ENCODE measurements around the gene METTL27. TPM values are rescaled to one million over a fixed set of nuclear protein-coding genes. Genes with fewer than 3 reads are reported as not detected.

METTL27 gene
- total and polyA plus RNA-seq, 2 of the 8 experiments (the other 6 are each of a cell fraction or from before 2014, with no cell fraction given), result 6.2 to 12.0 TPM

- H3K4me2 ChIP-seq (ENCODE audit: insufficient read depth in 1 of 2, low read depth in 2 of 2, low read length in 2 of 2), result peak overlapping the region; percentile 52 to 56
- TF ChIP-seq FOSL1 (IDR thresholded peaks at IDR 0.05; ENCODE audit: insufficient read depth, low read depth, low read length) (no peak), HDAC6 (IDR thresholded peaks at IDR 0.05; ENCODE audit: low read depth, low read length) (no peak), PHF8 (conservative IDR thresholded peaks at IDR 0.05; ENCODE audit: low read depth, low read length) (no peak), BRCA1 (IDR thresholded peaks at IDR 0.05; ENCODE audit: low read depth, low read length) (no peak), TBP (IDR thresholded peaks at IDR 0.05; ENCODE audit: low read depth, low read length) (peak; percentile 14; the same call in 1 of the 2 replicates), SUZ12 (IDR thresholded peaks at IDR 0.05; ENCODE audit: low read length) (no peak), TAF1 (IDR thresholded peaks at IDR 0.05; ENCODE audit: low read depth, low read length) (0 out of 2 replicates have a peak, but pooled peaks have one; percentile 30), TEAD4 (IDR thresholded peaks at IDR 0.05; ENCODE audit: low read depth, low read length) (no peak), SIX5 (IDR thresholded peaks at IDR 0.05; ENCODE audit: low read depth, low read length) (no peak), CBX5 (IDR thresholded peaks at IDR 0.05; ENCODE audit: low read depth, low read length) (no peak), SRF (IDR thresholded peaks at IDR 0.05; ENCODE audit: low read depth, low read length) (no peak)
Measured at GRCh38 chr7:73828107-73828803, 14.1 kb downstream of the METTL27 start.

More at GRCh38 chr7:73828107-73828803, 14.1 kb downstream of the METTL27 start:
- no peak overlapping the region; the same call in 1 of the 2 replicates for H3K27ac ChIP-seq (ENCODE audit: low read depth, low read length)
- DNase-seq (ENCODE audit: low read depth in 1 of 2, low spot score in 2 of 2), result no peak
- H2BK120ac ChIP-seq (replicated peaks; ENCODE audit: low read depth, low read length), result peak overlapping the region; percentile 8
- H3K4me1 ChIP-seq (replicated peaks in 1 of 4; ENCODE audit: control insufficient read depth in 3 of 4, insufficient read depth in 4 of 4, low read length in 3 of 4), result peaks cover 22 to 52% (median 39%) of the 10 kb centered on the region in 4 experiments
- peak overlapping the region; percentile 88 for H2BK12ac ChIP-seq (ENCODE audit: low read depth, low read length)
- no peak overlapping the region for H3K23ac ChIP-seq (ENCODE audit: insufficient read length)
- no peaks in the 10 kb centered on the region for H4K20me1 ChIP-seq (replicated peaks in 1 of 2; ENCODE audit: control insufficient read depth in 1 of 2, insufficient read depth in 2 of 2, low read length in 2 of 2)
- no peaks in the 10 kb centered on the region for H3K36me3 ChIP-seq (ENCODE audit: control insufficient read depth in 2 of 4, insufficient read depth in 4 of 4, low read length in 3 of 4)
- no peaks in the 10 kb centered on the region for H3K9me3 ChIP-seq (ENCODE audit: insufficient read depth in 2 of 2, low read depth in 1 of 2, low read length in 1 of 2)
- H3K79me1 ChIP-seq (ENCODE audit: low read depth, low read length), result peaks cover 5% of the 10 kb centered on the region; the same call in 1 of the 2 replicates
- H3K9ac ChIP-seq (replicated peaks in 1 of 4; ENCODE audit: extremely low read depth in 1 of 4, low read depth in 3 of 4, low read length in 3 of 4), result 0 out of 7 replicates have a peak overlapping the region, but pooled peaks of 1 of the 4 experiments have one; percentile 6
- peaks cover 0 to 4% (median 0%) of the 10 kb centered on the region in 4 experiments; a peak in 2 of 7 replicates for H3K27me3 ChIP-seq (replicated peaks in 1 of 4; ENCODE audit: control insufficient read depth in 3 of 4, extremely low read depth in 1 of 4, insufficient read depth in 3 of 4, low read length in 3 of 4)
- H2AK5ac ChIP-seq (ENCODE audit: low read depth, low read length), result no peak overlapping the region; the same call in 1 of the 2 replicates
- H4K5ac ChIP-seq (ENCODE audit: insufficient read length, low read depth, low read length), result no peak overlapping the region
- no peak overlapping the region for H2AFZ ChIP-seq (ENCODE audit: low read length)
- no peak overlapping the region for H3K4ac ChIP-seq (replicated peaks; ENCODE audit: insufficient read length, low read depth, low read length)
- no peak overlapping the region for H3K14ac ChIP-seq (ENCODE audit: insufficient read length)
- H4K8ac ChIP-seq (ENCODE audit: extremely low read depth, insufficient read depth, low read length), result no peak overlapping the region
- H2BK5ac ChIP-seq (ENCODE audit: low read depth, low read length), result peak overlapping the region; percentile 92; the same call in 1 of the 2 replicates
- H3K18ac ChIP-seq (ENCODE audit: extremely low read depth, low read length), result peak overlapping the region; percentile 96
- H2BK15ac ChIP-seq (ENCODE audit: low read length), result peak overlapping the region; percentile 93; the same call in 1 of the 2 replicates
- FAIRE-seq, result no peak
- 85% methylated on average over 13 of the region's 14 CpGs; no CpG with 5 or more reads in 1 of the 2 experiments for WGBS, 2 experiments (ENCODE audit: extremely low coverage in 1 of 2, insufficient coverage in 1 of 2, insufficient read length in 1 of 2, insufficient replicate concordance in 2 of 2, low coverage in 1 of 2, low lambda C conversion rate in 2 of 2, missing lambda C conversion rate in 1 of 2)
- peaks cover 17% of the 10 kb centered on the region; the same call in 1 of the 2 replicates for H3K23me2 ChIP-seq (ENCODE audit: low read depth, low read length)
- 0 out of 2 replicates have a peak overlapping the region, but pooled peaks have one; percentile 92 for H2BK20ac ChIP-seq (ENCODE audit: low read length)
- POLR2A ChIA-PET (ENCODE audit: partially characterized antibody), result interaction anchor here (0.9 to 6.8 kb wide), 12 partner anchors 9 to 90 kb away, joined by 3 to 96 read pairs (median 4); partner anchors contain the start of genes ABHD11 and METTL27
- no peak overlapping the region for H3K4me3 ChIP-seq (ENCODE audit: extremely low read depth in 1 of 4, insufficient read depth in 2 of 4, low read depth in 3 of 4, low read length in 4 of 4)
- H3K56ac ChIP-seq (replicated peaks; ENCODE audit: insufficient read length, low read depth, low read length), result no peak overlapping the region
- CTCF ChIA-PET (ENCODE audit: partially characterized antibody), result interaction anchor here (0.8 to 5.5 kb wide), 5 partner anchors 13 to 199 kb away, joined by 3 to 65 read pairs (median 23); partner anchors contain the start of gene METTL27
- H4K91ac ChIP-seq (replicated peaks; ENCODE audit: insufficient read length, low read length), result peak overlapping the region; percentile 49
- no peaks in the 10 kb centered on the region; a peak in 1 of 4 replicates for H3K79me2 ChIP-seq (ENCODE audit: control insufficient read depth in 1 of 2, insufficient read depth in 2 of 2, low read length in 2 of 2)

Data from H1 (cell line).